Measurements from ENCODE around the gene FRZB. TPM values are rescaled to one million over a fixed set of nuclear protein-coding genes. Genes with fewer than 3 reads are reported as not detected.

FRZB gene
- total RNA-seq, 2 donors from 2014 or later: 54.8 to 107 TPM

DNA sequence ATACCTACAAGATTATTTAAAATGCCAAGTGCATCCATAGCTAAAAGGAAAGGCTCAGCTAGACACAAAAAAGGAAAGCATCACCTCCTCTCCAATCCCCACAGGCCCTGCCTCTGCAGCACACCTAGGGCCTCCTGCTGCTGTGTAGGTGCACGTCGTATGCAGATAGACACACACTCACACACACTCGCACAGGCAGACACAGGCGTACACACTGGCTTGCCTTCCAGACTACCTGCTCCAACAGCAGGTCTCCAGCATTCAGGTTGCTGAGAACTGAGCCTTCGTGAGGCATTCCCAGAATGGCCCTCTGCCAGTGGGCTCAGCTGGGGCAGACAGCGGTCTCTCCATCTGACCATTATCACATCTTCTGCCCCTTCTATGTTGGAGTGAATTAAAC lies 35.3 kb upstream of the FRZB start:
- H3K27me3 Mint-ChIP-seq (ENCODE audit: insufficient read depth): no peaks in the 10 kb centered on the region
- no peak overlapping the region for H3K27ac Mint-ChIP-seq
- peaks cover 7% of the 10 kb centered on the region for H3K4me1 Mint-ChIP-seq
- Histone ChIP-seq H3K4me3 (ENCODE audit: low read length) (no peak overlapping the region), H3K27ac (ENCODE audit: low read depth, low read length) (no peak overlapping the region), H3K4me1 (ENCODE audit: control insufficient read depth, insufficient read depth, low read length) (no peaks in the 10 kb centered on the region), H3K9me3 (ENCODE audit: control insufficient read depth, low read length) (no peaks in the 10 kb centered on the region), H3K36me3 (ENCODE audit: control insufficient read depth, insufficient read depth, low read length) (peaks cover 4% of the 10 kb centered on the region), H3K9ac (ENCODE audit: extremely low read depth, low read length, poor library complexity, severe bottlenecking) (no peak overlapping the region), H3K27me3 (ENCODE audit: control insufficient read depth, insufficient read depth, low read length, poor library complexity, severe bottlenecking) (no peaks in the 10 kb centered on the region)
- H3K9me3 Mint-ChIP-seq: no peaks in the 10 kb centered on the region
- no peak for TF ChIP-seq CTCF (conservative IDR thresholded peaks at IDR 0.05)
- H3K4me3 Mint-ChIP-seq: no peak overlapping the region
- no peak for DNase-seq
- peaks cover 15% of the 10 kb centered on the region for H3K36me3 Mint-ChIP-seq (ENCODE audit: low read depth)
- WGBS, 2 experiments (ENCODE audit: insufficient coverage in 1 of 2, insufficient read length in 1 of 2): 94 to 100% methylated on average over 4 to 6 of the region's 6 CpGs

GRCh38 chr2:182898718-182899117 lies 32.3 kb upstream of the FRZB start:
- H3K9ac ChIP-seq (ENCODE audit: extremely low read depth, low read length, poor library complexity, severe bottlenecking): no peak overlapping the region
- no peak for TF ChIP-seq CTCF (conservative IDR thresholded peaks at IDR 0.05)
- Mint-ChIP-seq H3K9me3 (no peaks in the 10 kb centered on the region), H3K4me1 (no peaks in the 10 kb centered on the region), H3K36me3 (ENCODE audit: low read depth) (peaks cover 5% of the 10 kb centered on the region), H3K27ac (no peak overlapping the region), H3K4me3 (no peak overlapping the region), H3K27me3 (ENCODE audit: insufficient read depth) (no peaks in the 10 kb centered on the region)
- no peaks in the 10 kb centered on the region for H3K4me1 ChIP-seq (ENCODE audit: control insufficient read depth, insufficient read depth, low read length)
- no peak overlapping the region for H3K4me3 ChIP-seq (ENCODE audit: low read length)
- H3K9me3 ChIP-seq (ENCODE audit: control insufficient read depth, low read length): no peaks in the 10 kb centered on the region
- no peak overlapping the region for H3K27ac ChIP-seq (ENCODE audit: low read depth, low read length)
- WGBS, 2 experiments (ENCODE audit: insufficient coverage in 1 of 2, insufficient read length in 1 of 2): 89 to 100% methylated on average over 1 of the region's 1 CpG
- H3K36me3 ChIP-seq (ENCODE audit: control insufficient read depth, insufficient read depth, low read length): no peaks in the 10 kb centered on the region
- H3K27me3 ChIP-seq (ENCODE audit: control insufficient read depth, insufficient read depth, low read length, poor library complexity, severe bottlenecking): no peaks in the 10 kb centered on the region
- DNase-seq: no peak

GRCh38 chr2:182897137-182897536 lies 30.7 kb upstream of the FRZB start:
- H3K27me3 ChIP-seq (ENCODE audit: control insufficient read depth, insufficient read depth, low read length, poor library complexity, severe bottlenecking): no peaks in the 10 kb centered on the region
- Mint-ChIP-seq H3K4me1 (no peaks in the 10 kb centered on the region), H3K27me3 (ENCODE audit: insufficient read depth) (no peaks in the 10 kb centered on the region), H3K27ac (no peak overlapping the region), H3K9me3 (no peaks in the 10 kb centered on the region), H3K36me3 (ENCODE audit: low read depth) (peaks cover 3% of the 10 kb centered on the region), H3K4me3 (no peak overlapping the region)
- no peak overlapping the region for H3K9ac ChIP-seq (ENCODE audit: extremely low read depth, low read length, poor library complexity, severe bottlenecking)
- H3K9me3 ChIP-seq (ENCODE audit: control insufficient read depth, low read length): no peaks in the 10 kb centered on the region
- no peaks in the 10 kb centered on the region for H3K4me1 ChIP-seq (ENCODE audit: control insufficient read depth, insufficient read depth, low read length)
- DNase-seq: no peak
- H3K27ac ChIP-seq (ENCODE audit: low read depth, low read length): no peak overlapping the region
- H3K4me3 ChIP-seq (ENCODE audit: low read length): no peak overlapping the region
- H3K36me3 ChIP-seq (ENCODE audit: control insufficient read depth, insufficient read depth, low read length): no peaks in the 10 kb centered on the region
- TF ChIP-seq CTCF (conservative IDR thresholded peaks at IDR 0.05): no peak
- 85% methylated on average over 1 of the region's 1 CpG; no CpG with 5 or more reads in 1 of the 2 experiments for WGBS, 2 experiments (ENCODE audit: insufficient coverage in 1 of 2, insufficient read length in 1 of 2)

All from endodermal cell (in vitro differentiated cells).